Gastrocnemius medialis (tissue), 4 donors: ENCODE data around the gene PCSK6.

Experiments
- POLR2A ChIP-seq, 2 donors: fragments of 450-650 bp; IDR thresholded peaks; one replicate each; pipeline ENCODE4 v1.6.1; 2017; ENCODE audit warnings: antibody characterized with exemption in 2 of 2, mild to moderate bottlenecking in 2 of 2, moderate library complexity in 2 of 2
- TF ChIP-seq, protein P1 (sequence below), 5 experiments: fragments of 450-650 bp in 3 of 5; fragments of 200-600 bp in 2 of 5; sonication (generic) in 2 of 5; IDR thresholded peaks in 4 of 5; conservative IDR thresholded peaks in 1 of 5; 1 replicate in 4 of 5; 2 replicates in 1 of 5; pipeline ENCODE4 v1.5.1; 2016 to 2019; ENCODE audit warnings: antibody characterized with exemption in 5 of 5, mild to moderate bottlenecking in 3 of 5, moderate library complexity in 3 of 5

DNA sequence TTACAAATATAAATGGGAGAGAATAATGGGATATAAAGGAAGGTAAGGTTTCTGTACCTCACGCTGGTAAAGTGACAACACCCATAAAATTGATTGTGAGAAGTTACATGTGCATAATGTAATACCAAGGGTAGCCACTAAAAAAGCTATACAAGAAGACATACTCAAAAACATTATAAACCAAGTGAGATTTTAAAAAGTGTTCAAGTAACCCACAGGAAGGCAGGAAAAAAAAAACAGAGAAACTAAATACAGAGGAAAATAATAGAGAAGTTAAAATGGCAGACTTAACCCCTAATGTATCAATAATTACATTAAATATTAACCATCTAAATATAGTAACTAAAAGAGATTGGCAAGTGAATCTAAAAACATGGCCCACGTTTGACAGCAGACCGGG is 76.3 kb downstream of the PCSK6 start:
- TF ChIP-seq, protein P1, sequence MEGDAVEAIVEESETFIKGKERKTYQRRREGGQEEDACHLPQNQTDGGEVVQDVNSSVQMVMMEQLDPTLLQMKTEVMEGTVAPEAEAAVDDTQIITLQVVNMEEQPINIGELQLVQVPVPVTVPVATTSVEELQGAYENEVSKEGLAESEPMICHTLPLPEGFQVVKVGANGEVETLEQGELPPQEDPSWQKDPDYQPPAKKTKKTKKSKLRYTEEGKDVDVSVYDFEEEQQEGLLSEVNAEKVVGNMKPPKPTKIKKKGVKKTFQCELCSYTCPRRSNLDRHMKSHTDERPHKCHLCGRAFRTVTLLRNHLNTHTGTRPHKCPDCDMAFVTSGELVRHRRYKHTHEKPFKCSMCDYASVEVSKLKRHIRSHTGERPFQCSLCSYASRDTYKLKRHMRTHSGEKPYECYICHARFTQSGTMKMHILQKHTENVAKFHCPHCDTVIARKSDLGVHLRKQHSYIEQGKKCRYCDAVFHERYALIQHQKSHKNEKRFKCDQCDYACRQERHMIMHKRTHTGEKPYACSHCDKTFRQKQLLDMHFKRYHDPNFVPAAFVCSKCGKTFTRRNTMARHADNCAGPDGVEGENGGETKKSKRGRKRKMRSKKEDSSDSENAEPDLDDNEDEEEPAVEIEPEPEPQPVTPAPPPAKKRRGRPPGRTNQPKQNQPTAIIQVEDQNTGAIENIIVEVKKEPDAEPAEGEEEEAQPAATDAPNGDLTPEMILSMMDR (IDR thresholded peaks at IDR 0.05 in 4 of 5, conservative IDR thresholded peaks at IDR 0.05 in 1 of 5): peak in 1 of 5 experiments; percentile 29
- no peak for TF ChIP-seq POLR2A (IDR thresholded peaks at IDR 0.05)
